HepG2 (cell line): ENCODE results near the gene KANSL3. TPM values are rescaled to one million over a fixed set of nuclear protein-coding genes. Genes with fewer than 3 reads are reported as not detected.

Source experiments
- ATF3 ChIP-seq: sonication (generic); formaldehyde crosslinking; IDR thresholded peaks from 2 replicates; pipeline ENCODE4 v1.4.0; 2020; ENCODE audit warnings: missing genetic modification reagents
- CBX5 ChIP-seq: sonication (generic); formaldehyde crosslinking; IDR thresholded peaks from 2 replicates; pipeline ENCODE4 v1.4.0; 2020; ENCODE audit warnings: missing genetic modification reagents, borderline replicate concordance
- FOSL2 ChIP-seq: sonication (generic); formaldehyde crosslinking; IDR thresholded peaks from 2 replicates; pipeline ENCODE4 v1.4.0; 2020; ENCODE audit warnings: missing genetic modification reagents
- IRF9 ChIP-seq: sonication (generic); formaldehyde crosslinking; IDR thresholded peaks from 2 replicates; pipeline ENCODE4 v1.8.0; 2022; ENCODE audit warnings: missing genetic modification reagents, mild to moderate bottlenecking, borderline replicate concordance
- MBNL3 ChIP-seq: fragments of 250-450 bp; sonication (Bioruptor Pico); conservative IDR thresholded peaks from 2 replicates; pipeline ENCODE4 v1.8.0; 2022; ENCODE audit warnings: mild to moderate bottlenecking, inconsistent platforms
- NFE2L2 ChIP-seq: fragments of 150-350 bp; IDR thresholded peaks from 2 replicates; pipeline ENCODE4 v1.6.1; 2014; ENCODE audit warnings: low read length
- NFIB ChIP-seq: sonication (generic); formaldehyde crosslinking; IDR thresholded peaks from 2 replicates; pipeline ENCODE4 v1.9.0; 2021; ENCODE audit warnings: missing genetic modification reagents, mild to moderate bottlenecking, borderline replicate concordance
- NR1H2 ChIP-seq: sonication (generic); formaldehyde crosslinking; IDR thresholded peaks from 2 replicates; pipeline ENCODE4 v1.8.1; 2022; ENCODE audit warnings: low read depth, missing genetic modification reagents, borderline replicate concordance
- PLSCR1 ChIP-seq: sonication (generic); formaldehyde crosslinking; IDR thresholded peaks from 2 replicates; pipeline ENCODE4 v1.5.0; 2020; ENCODE audit warnings: missing genetic modification reagents, mild to moderate bottlenecking, borderline replicate concordance
- SIX4 ChIP-seq: sonication (generic); formaldehyde crosslinking; IDR thresholded peaks from 2 replicates; pipeline ENCODE4 v1.4.0; 2020; ENCODE audit warnings: missing genetic modification reagents
- USF2 ChIP-seq, 2 experiments: sonication (generic) in 1 of 2; formaldehyde crosslinking in 1 of 2; IDR thresholded peaks; 2 replicates each; pipeline versions ENCODE4 v1.5.1 to v1.6.1; 2011 to 2020; ENCODE audit warnings: borderline replicate concordance in 1 of 2, low read depth in 1 of 2, low read length in 1 of 2, mild to moderate bottlenecking in 1 of 2, missing genetic modification reagents in 1 of 2, moderate library complexity in 1 of 2
- ZBTB10 ChIP-seq: sonication (generic); formaldehyde crosslinking; IDR thresholded peaks from 2 replicates; pipeline ENCODE4 v1.4.0; 2020; ENCODE audit warnings: missing genetic modification reagents, borderline replicate concordance
- ZBTB37 ChIP-seq: sonication (generic); formaldehyde crosslinking; IDR thresholded peaks from 2 replicates; pipeline ENCODE4 v1.4.0; 2020; ENCODE audit warnings: mild to moderate bottlenecking, missing genetic modification reagents
- ZNF430 ChIP-seq: sonication (generic); formaldehyde crosslinking; IDR thresholded peaks from 2 replicates; pipeline ENCODE4 v1.9.0; 2021; ENCODE audit warnings: mild to moderate bottlenecking, missing genetic modification reagents
- ZNF562 ChIP-seq: sonication (generic); formaldehyde crosslinking; IDR thresholded peaks from 2 replicates; pipeline ENCODE4 v1.8.0; 2022; ENCODE audit warnings: missing genetic modification reagents, borderline replicate concordance
- ZNF580 ChIP-seq: IDR thresholded peaks from 2 replicates; pipeline ENCODE4 v1.6.1; 2016; ENCODE audit warnings: low read depth, borderline replicate concordance
- ZNF615 ChIP-seq: sonication (generic); formaldehyde crosslinking; IDR thresholded peaks from 2 replicates; pipeline ENCODE4 v1.5.0; 2020; ENCODE audit warnings: mild to moderate bottlenecking, missing genetic modification reagents, borderline replicate concordance
- ZNF747 ChIP-seq: sonication (generic); formaldehyde crosslinking; IDR thresholded peaks from 2 replicates; pipeline ENCODE4 v1.8.1; 2023; ENCODE audit warnings: missing genetic modification reagents, mild to moderate bottlenecking, borderline replicate concordance
- polyA plus RNA-seq, 8 experiments: library from polyadenylated mRNA; depleted of rRNA in 3 of 8; stranded (reverse) in 7 of 8; unstranded in 1 of 8; fragments of >200 nt; fragmentation: Illumina TruSeq in 4 of 8; extraction: Trizol in 4 of 8; gene quantifications; 2 replicates each; pipeline versions ENCODE4 v1.2.1 to v1.2.3, GENCODE V29; 2011 to 2016; ENCODE audit warnings: low read depth in 4 of 8, missing spikeins in 1 of 8, mixed read lengths in 1 of 8; ENCODE audit not compliant: insufficient read depth in 1 of 8
- total RNA-seq, 5 experiments: library from RNA; depleted of rRNA; stranded (reverse); fragments of >200 nt; fragmentation: Illumina TruSeq; extraction: Trizol; gene quantifications; 2 replicates each; pipeline ENCODE4 v1.2.3, GENCODE V29; 2016; ENCODE audit warnings: low read depth in 1 of 5

The KANSL3 gene
- total and polyA plus RNA-seq, 2 of the 13 experiments (the other 11 are each of a cell fraction or from before 2014, with no cell fraction given) = 20.8 to 37.3 TPM

- TF ChIP-seq ZBTB37 (CRISPR knock-in tag) (no peak), NR1H2 (CRISPR knock-in tag) (no peak), USF2 (IDR thresholded peaks at IDR 0.05; ENCODE audit: low read depth, low read length) (no peak), USF2 (CRISPR knock-in tag; IDR thresholded peaks at IDR 0.05; ENCODE audit: borderline replicate concordance) (no peak), ZNF430 (CRISPR knock-in tag) (peak; percentile 89; the same call in 1 of the 2 replicates), FOSL2 (CRISPR knock-in tag) (peak; percentile 100), NFIB (CRISPR knock-in tag) (no peak), MBNL3 (no peak), ATF3 (peak; percentile 99), CBX5 (CRISPR knock-in tag) (peak; percentile 100), PLSCR1 (CRISPR knock-in tag) (no peak), ZNF562 (CRISPR knock-in tag) (no peak), IRF9 (CRISPR knock-in tag) (peak; percentile 82; the same call in 1 of the 2 replicates), ZNF580 (CRISPR knock-in tag) (peak; percentile 89; the same call in 1 of the 2 replicates), NFE2L2 (peak; percentile 39; the same call in 1 of the 2 replicates), ZNF615 (CRISPR knock-in tag) (no peak), SIX4 (peak; percentile 76; the same call in 1 of the 2 replicates), ZBTB10 (CRISPR knock-in tag) (no peak), ZNF747 (CRISPR knock-in tag) (peak; percentile 49; the same call in 1 of the 2 replicates)
Measured at GRCh38 chr2:96556441-96557330, 81.4 kb downstream of the KANSL3 start (continued).
